ENCODE data around the gene OR13F1. TPM values are rescaled to one million over a fixed set of nuclear protein-coding genes. Genes with fewer than 3 reads are reported as not detected.

OR13F1 gene
- total and polyA plus RNA-seq, 7 donors, result not detected

GRCh38 chr9:104544644-104545043, 40.6 kb downstream of the OR13F1 start:
- TF ChIP-seq CTCF (IDR thresholded peaks at IDR 0.05), result no peak
- intact Hi-C loops (cut with DNase I), result no loop called here
- H3K27me3 ChIP-seq (ENCODE audit: insufficient read depth in 3 of 3, low read length in 2 of 3), result no peaks in the 10 kb centered on the region
- H3K4me3 ChIP-seq, result no peak overlapping the region
- H3K9me3 ChIP-seq, result no peaks in the 10 kb centered on the region
- whole genome bisulfite sequencing, 3 donors, result 90 to 92% (median 92%) methylated on average over 4 of the region's 4 CpGs
- H3K27ac ChIP-seq, result no peak overlapping the region
- no peaks in the 10 kb centered on the region for H3K4me1 ChIP-seq
- H3K36me3 ChIP-seq (ENCODE audit: insufficient read depth in 1 of 2, low read depth in 1 of 2), result no peaks in the 10 kb centered on the region
- DNase-seq (no peak), ATAC-seq (no peak)

- no peaks in the 10 kb centered on the region for H3K4me1 ChIP-seq
- no peak overlapping the region for H3K4me3 ChIP-seq
- no peaks in the 10 kb centered on the region for H3K9me3 ChIP-seq
- ATAC-seq (no peak), DNase-seq (no peak)
- intact Hi-C loops (cut with DNase I), result no loop called here
- no peak for TF ChIP-seq CTCF (IDR thresholded peaks at IDR 0.05)
- WGBS, 3 donors, result 19 to 27% (median 21%) methylated on average over 1 of the region's 1 CpG
- no peak overlapping the region for H3K27ac ChIP-seq
- no peaks in the 10 kb centered on the region for H3K27me3 ChIP-seq (ENCODE audit: insufficient read depth in 3 of 3, low read length in 2 of 3)
- no peaks in the 10 kb centered on the region for H3K36me3 ChIP-seq (ENCODE audit: insufficient read depth in 1 of 2, low read depth in 1 of 2)
These were observed 49.2 kb downstream of the OR13F1 start for GRCh38 chr9:104553261-104553660.

Other genes starting within 250 kb of the OR13F1 start
- not detected for gene OR13C4, start 22.9 kb downstream of the OR13F1 start, total RNA-seq
- gene OR13C4, start 22.9 kb downstream of the OR13F1 start, polyA plus RNA-seq, result not detected
- not detected for gene OR13C3, start 32.6 kb downstream of the OR13F1 start, total RNA-seq
- gene OR13C3, start 32.6 kb downstream of the OR13F1 start, polyA plus RNA-seq, result not detected
- gene OR13C8, start 64.9 kb downstream of the OR13F1 start, total RNA-seq, result not detected
- not detected for gene OR13C8, start 64.9 kb downstream of the OR13F1 start, polyA plus RNA-seq
- not detected for gene OR13C5, start 95.2 kb downstream of the OR13F1 start, total RNA-seq
- not detected for gene OR13C5, start 95.2 kb downstream of the OR13F1 start, polyA plus RNA-seq
- not detected for gene OR13C2, start 101.4 kb downstream of the OR13F1 start, total RNA-seq
- not detected for gene OR13C2, start 101.4 kb downstream of the OR13F1 start, polyA plus RNA-seq
- not detected for gene OR13C9, start 113.9 kb downstream of the OR13F1 start, total RNA-seq
- gene OR13C9, start 113.9 kb downstream of the OR13F1 start, polyA plus RNA-seq, result not detected
- not detected for gene OR13D1, start 190.3 kb downstream of the OR13F1 start, total RNA-seq
- gene OR13D1, start 190.3 kb downstream of the OR13F1 start, polyA plus RNA-seq, result not detected
- gene NIPSNAP3A, start 243.4 kb downstream of the OR13F1 start, total RNA-seq, result 10 to 100 TPM in 2 of 4 donors, 1 to 10 TPM in 2; 4.3 to 19.8 (median 9.7) TPM
- gene NIPSNAP3A, start 243.4 kb downstream of the OR13F1 start, polyA plus RNA-seq, result 1 to 10 TPM; 7.0 to 9.7 (median 9.3) TPM